GM21717 (cell line): ENCODE measurements around the gene PRICKLE2.

Source experiments
- ATAC-seq: cut with Tn5 transposase; IDR thresholded peaks from one replicate; pipeline ENCODE4 v1.9.1; 2021; ENCODE audit warnings: mild to moderate bottlenecking, moderate library complexity; ENCODE audit not compliant: unreplicated experiment

Gene PRICKLE2

GRCh38 chr3:64254443-64254842, 29.2 kb upstream of the PRICKLE2 start:
- no peak for ATAC-seq

GRCh38 chr3:64253689-64254088, 28.4 kb upstream of the PRICKLE2 start:
- ATAC-seq = no peak

DNA sequence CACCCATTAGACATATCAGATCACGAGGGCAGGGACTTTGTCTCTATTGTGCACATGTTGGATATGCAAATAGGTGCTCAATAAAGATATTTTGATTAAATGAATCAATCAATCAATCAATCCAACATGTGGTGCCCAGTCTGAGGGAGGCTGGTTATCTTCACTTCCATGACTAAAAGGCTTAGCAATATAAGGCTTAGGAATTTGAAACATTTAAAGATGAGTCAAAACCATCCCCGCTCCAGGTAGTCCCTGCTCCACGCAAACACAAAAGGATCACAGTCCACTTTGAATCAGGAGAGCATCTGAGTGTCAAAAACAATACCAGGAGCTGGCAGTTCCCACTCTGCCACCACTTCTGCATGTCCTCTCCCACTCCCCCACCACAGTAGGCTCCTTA, 25.8 kb upstream of the PRICKLE2 start:
- no peak for ATAC-seq

GRCh38 chr3:64247991-64248646, 22.9 kb upstream of the PRICKLE2 start:
- no peak for ATAC-seq

DNA sequence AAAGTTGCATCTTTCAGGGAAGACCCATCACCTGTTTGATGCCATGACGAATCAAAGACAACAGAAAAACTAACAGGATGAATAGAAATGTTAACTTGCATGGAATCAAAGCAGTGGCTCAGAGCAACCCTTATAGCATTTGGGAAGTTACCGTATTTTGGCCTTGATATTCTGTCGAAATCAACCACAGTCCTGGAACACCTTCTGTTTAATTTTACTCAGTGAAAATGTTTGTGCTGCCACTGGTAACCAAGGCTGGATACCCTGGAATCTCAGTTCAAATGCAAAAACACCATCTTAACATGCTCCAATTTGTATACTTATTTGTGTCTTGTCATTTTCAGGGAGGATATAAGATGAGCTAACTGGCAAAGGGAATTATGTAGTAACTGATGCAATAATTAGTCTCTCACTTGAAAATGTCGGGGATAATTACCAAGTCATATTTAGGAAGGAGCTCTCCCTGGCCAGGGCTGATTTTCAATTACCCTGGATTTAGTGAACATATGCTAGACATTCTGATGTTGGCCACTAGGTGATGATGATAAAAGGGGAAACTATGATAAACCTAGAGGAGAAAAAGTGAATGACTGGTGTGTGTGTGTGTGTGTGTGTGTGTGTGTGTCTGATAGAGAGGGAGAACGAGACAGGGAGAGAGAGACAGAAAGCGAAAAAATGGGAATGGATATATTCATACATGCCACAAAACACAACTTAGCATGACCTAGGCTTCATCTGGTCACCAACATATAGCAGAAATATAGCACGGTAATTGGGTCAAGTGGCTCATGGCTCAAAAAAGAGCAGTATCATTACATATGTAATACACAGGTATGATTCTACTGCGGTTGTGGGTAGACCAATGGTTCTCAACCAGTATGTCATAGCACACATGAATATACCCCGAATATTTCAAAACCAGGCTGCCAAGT, 19.0 kb upstream of the PRICKLE2 start:
- ATAC-seq = no peak

DNA sequence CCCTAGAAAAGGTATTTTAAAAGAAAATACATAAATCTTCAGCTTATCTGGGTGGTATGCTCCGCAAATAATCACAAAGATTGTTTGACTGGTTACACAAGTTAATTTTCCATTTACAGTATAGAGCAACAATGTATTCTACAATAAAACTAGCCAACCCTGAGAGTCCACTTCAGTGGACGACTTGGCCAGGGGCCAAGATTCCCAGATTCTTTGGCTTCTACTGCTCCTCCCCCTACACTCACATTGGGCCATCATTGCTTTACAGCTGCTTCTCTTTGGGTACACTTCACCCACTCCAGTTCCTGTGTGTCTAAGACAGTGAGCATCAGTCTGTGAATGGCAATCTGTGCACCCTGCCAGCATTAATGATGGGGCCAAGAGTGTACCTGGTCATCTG, 17.2 kb upstream of the PRICKLE2 start:
- ATAC-seq = no peak

DNA sequence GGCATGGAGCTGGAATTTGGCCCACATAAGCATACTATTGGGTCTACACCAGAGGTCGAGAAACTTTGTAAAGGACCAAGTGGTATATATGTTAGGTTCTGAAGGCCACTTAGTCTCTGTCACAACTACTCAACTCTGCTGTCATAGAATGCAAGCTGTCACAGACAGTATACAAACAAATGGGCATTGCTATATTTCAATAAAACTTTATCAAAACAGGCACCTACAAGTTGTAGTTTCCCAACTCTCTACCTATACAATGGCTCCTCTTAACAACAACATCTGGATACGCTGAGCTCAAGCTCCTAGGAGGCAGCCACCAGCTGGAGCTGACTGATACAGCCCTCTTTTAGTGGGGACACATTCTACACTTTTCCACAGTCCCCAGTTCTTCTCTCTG, 15.7 kb upstream of the PRICKLE2 start:
- ATAC-seq = no peak

DNA sequence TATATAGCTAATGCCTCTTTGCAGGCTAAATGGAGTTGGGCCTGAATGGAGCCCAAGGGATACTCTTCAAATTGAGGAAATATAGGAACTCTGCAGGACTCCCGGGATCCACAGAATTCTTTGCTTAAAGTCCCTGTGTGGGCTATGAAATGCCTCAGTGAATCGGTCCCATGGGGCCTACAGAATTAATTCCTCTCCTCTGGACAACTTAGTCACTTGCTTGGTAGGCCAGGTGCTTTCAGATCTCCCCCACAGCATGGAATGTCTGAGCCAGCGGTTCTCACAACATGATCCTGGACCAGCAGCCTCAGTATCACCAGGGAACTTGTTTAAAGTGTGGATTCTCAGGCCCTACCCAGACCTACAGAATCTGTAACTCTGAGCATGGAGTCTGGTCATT, 15.1 kb upstream of the PRICKLE2 start:
- ATAC-seq = no peak

DNA sequence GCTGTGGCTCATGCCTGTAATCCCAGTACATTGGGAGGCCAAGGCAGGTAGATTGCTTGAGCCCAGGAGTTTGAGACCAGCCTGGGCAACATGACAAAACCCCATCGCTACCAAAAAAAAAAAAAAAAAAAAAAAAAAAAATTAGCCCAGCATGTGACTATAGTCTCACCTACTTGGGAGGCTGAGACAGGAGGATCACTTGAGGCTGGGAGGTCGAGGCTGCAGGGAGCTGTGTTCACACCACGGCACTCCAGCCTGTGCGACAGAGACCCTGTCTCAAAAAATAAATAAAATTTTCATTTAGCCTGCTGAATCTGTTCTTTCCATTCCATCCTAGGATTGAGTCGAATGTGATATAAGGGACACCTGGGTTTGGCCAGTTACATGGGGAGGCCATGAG, 14.6 kb upstream of the PRICKLE2 start:
- ATAC-seq = no peak

- no peak for ATAC-seq
These were observed 13.9 kb upstream of the PRICKLE2 start for GRCh38 chr3:64238971-64239667.

DNA sequence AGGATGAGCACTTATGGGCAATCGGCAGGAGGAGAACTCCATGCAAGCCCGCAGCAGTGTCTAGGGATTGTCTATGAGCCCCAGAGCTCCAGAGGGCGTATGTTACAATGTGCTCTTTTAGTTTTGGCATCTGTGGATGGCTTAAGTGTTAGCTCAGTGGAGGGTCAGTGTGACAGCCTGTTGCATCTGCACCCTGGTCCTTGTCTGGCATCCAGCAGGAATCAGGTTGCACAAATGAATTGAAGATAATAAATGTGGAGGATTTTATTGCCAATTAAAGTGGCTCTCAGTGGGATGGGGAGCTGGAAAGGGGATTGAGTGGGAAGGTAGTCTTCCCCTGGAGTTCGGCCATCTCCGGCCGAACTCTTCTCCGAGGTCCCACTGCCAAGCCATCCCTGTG, 11.8 kb upstream of the PRICKLE2 start:
- ATAC-seq = no peak

DNA sequence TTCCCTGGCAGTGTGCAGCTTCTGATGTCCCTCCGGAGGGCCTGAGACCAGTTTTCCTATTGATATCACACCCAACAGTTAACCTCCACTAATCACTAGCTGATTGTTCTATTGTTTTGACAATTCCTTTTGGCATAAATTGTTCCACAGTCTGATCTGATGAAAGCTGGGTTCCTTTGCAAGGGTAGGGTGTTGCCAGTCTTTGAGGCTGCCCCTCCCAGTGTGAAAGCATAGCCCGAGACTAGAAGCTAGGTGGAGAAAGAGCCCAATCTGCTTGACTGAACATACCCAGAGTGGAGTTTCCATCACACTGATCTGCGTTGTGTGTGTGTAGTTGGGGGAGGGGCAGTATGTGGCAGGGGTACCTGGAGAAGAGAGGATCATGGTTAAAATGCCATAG, 10.3 kb upstream of the PRICKLE2 start:
- no peak for ATAC-seq

- ATAC-seq = no peak
These were observed 9.3 kb upstream of the PRICKLE2 start for GRCh38 chr3:64234571-64234970.

GRCh38 chr3:64232821-64233220, 7.6 kb upstream of the PRICKLE2 start:
- no peak for ATAC-seq

DNA sequence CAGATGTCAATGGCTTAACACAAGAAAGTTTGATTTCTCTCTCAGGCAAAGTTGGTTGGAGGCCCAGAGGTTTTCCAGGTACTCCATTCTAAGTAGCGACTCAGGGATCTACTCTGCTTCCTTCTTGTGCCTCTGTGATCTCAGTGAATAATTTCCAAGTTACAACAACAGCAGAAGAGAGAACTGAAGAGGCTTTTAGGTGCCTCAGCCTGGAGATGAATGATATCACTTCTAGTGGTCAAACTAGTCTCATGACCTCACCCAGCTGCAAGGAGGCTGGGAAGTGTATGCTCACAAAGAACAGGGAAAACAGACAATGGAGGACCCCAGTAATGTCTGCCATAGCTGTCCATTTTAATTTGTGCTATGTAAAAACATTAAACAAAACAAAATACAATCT, 4.6 kb upstream of the PRICKLE2 start:
- ATAC-seq = no peak

DNA sequence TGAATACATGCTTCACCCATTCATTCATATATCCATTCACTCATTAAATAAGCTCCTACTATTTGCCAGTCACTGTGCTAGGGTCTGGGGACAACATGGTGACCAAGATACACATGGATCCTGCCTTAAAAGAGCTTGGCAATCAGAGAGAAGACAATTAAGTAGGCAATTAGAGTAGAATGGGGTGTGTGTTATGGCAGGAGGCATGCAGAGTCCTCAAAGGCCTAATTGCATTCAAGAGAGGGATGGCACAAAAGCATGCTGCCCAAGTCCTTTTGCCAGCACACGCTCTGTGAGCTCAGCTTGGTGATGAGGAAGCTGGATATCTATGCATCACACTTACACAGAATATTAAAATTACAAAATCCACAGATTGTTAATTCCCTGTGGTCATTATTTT, 2.8 kb upstream of the PRICKLE2 start:
- ATAC-seq = no peak

DNA sequence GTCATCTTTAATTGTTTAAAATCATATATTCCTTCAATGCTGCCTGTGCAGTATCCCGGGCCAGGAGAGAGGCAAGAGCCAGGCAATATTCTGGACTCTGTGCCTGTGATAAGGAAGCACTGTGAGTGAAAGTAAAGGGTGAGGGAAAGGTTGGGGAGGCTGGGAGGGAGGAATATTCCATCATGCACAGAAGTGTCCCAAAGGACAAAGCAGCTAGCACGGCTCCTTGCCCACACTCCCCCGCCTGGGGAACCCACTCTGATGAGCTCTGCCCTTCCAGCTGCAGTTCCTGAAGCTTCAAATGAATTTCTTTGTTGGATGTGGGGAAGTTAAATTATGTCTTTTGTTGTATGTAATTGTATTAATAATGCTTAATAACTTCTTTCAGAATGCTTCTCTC, 1.5 kb upstream of the PRICKLE2 start:
- ATAC-seq = no peak

GRCh38 chr3:64225695-64226499, 631 bp upstream of the PRICKLE2 start:
- ATAC-seq = no peak

DNA sequence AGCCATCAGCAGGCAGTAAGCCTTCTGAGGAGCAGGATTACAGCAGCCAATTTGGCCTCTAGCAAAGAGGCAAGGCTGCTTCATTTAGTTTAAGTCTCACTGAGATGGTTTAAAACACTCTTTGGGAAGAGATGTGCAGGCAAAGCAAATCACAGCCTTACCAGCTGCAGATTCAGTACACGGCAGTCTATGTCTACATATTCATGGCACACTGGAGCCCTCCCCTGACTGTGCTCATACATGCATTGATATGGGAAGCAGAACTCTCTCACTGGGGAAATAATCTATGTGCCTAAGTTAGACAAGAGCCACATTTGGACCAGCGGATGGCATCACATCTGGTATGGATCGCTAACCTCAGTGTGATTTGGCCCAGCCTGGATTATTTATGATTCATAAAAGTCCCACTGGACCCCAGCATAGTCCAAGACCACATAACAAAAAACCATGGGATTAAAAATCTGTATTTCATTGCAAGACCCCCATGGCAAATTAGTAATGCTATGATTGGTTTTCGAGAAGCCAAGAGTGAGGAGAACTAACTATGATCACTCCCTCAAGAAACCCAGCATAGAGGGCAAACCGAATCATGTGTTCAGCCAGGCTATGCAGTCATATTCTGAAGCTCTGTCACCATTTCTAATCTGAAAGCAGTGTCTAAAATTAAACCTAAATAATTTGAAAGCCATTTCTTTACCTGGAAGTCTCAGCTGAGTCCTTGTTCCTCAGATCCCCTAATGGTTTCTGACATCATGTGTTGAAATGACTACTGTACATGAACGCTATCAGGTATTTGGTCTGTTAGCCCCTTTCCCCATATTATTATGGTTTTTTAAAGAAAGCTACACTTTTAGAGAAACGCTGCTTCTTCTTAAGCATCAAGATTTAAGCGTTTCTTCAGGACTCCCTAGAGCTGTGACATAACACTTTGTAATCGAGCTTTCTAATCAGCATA, 1.2 kb downstream of the PRICKLE2 start:
- no peak for ATAC-seq
